ENCODE measurements around the gene TMEM51. TPM values are rescaled to one million over a fixed set of nuclear protein-coding genes. Genes with fewer than 3 reads are reported as not detected.

TMEM51 gene
- total RNA-seq, 1 experiment from 2014 or later, result 9.5 TPM

Other genes starting within 250 kb of the TMEM51 start
- gene FHAD1, start 93.5 kb downstream of the TMEM51 start, total RNA-seq (2014; rRNA removed), result 0.06 TPM in 1 of 2 replicates, not detected in the other

Data from LHCN-M2 (cell line).